ENCODE data around the gene PCLO. TPM values are rescaled to one million over a fixed set of nuclear protein-coding genes. Genes with fewer than 3 reads are reported as not detected.
A peak's percentile ranks its signal among the peaks of the same experiment; 100 is the strongest.

The PCLO gene
- total RNA-seq, 1 donor from 2014 or later = 2.9 TPM

DNA sequence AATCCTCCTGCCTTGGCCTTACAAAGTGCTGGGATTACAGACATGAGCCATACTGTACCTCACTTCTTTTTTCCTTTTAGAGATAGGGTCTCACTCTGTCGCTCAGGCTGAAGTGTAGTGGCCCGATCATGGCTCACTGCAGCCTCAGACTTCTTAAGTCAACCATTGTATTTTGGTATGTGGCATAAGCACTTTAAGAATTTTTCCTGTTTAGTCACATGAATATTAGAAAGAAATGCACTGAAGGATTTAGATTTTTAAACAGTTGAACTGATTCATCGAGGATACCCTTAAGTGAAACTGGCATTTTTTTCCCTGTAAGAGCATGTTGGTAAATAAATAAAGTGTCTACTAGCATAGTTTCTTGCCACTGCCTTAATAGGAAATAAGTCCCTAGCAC, 399.8 kb downstream of the PCLO start:
- ATAC-seq (no peak), DNase-seq (no peak)
- intact Hi-C loops (cut with micrococcal nuclease) = no loop called here

DNA sequence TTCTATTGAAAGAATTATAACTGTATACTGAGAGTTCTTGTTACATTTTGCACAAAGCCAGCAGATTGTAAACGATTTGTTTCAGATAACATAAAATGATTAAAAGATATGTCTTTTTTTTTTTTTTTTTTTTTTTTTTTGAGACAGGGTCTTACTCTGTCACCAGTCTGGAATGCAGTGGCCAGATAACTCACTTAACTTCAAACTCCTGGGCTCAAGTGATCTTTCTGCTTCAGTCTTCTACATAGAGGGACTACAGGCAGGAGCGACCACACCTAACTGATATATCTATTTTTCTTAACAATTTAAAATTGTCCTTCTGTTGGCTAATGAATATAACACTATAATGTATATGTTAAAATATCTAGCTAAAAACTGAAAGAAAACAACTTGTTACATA, 401.9 kb downstream of the PCLO start:
- intact Hi-C loops (cut with micrococcal nuclease) = no loop called here
- ATAC-seq = no peak
- no peak for DNase-seq

DNA sequence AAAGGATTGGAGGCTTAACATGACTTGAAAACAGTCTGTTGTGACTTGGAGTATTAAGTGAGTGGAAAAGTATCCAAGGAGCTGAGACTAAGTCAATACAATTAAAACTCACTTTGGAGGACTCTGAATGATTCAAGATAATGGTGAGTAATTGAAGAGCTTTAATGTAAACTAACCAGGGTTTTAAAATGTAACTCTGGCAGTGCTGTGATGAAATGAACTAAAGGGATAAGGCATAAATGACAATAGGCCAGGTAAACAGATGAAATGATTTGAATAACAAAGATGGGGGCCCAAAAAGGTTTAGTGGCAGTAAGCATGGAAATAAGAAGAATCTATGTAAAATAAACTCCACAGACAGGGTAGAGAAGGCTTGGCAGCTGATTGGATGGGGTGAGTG, 402.6 kb downstream of the PCLO start:
- intact Hi-C loops (cut with micrococcal nuclease) = no loop called here
- ATAC-seq (no peak), DNase-seq (no peak)

DNA sequence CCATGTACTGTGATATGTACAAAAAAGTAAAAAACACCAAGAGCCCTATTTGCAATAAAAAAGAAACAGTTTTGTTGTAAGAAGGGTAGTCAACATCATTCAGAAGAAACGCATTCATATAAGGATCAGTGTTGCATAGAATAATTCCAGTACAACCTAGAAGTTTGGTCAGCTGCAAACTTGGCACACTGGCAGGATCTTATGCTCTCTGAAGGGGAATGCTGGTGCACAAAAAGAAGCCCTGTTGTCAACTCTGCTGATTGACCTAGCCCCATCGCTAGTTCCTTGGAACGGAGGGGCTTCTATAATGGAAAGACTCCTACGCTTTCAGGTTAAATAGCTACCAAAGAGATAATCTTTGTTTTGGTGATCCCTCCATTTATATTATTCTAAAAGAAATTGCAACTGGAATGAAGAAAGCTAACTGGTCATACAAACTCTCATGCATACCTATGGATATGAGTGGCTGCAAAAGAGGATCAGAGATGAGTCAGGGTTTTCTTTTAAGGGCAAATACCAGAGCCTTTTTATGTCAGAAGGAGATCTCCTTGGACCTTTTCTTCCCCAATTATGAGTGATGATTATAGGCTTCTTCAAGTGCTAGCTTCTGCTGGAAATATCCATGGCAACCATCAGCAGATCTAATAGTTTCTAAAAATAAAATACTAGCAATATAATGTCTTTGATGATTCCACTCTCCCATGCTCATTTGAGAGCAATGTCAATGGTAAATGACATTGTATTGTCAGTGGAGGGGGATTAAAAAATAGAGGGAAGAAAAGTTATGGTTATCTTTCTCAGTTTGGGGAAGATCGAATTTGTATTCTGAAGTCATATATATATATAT, 406.8 kb downstream of the PCLO start:
- intact Hi-C loops (cut with micrococcal nuclease) = no loop called here
- ATAC-seq (no peak), DNase-seq (no peak)

DNA sequence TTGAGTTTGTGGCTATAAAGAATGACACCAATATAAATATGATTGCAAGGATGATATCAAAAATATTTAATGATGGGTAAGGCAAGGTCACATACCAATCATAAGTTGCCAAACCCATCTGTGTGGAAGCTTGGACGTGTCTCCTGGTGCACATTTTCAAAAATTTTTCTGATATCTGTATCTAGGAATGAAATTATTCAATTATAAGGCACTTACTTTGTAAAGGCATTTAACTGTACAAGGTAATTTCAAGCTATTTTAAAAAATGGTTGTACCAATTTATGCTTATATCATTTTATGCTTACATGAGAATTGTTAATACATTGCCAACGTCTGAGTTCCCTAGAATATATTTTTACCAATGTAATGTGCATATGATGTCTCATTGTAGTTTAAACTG, 412.7 kb downstream of the PCLO start:
- ATAC-seq = no peak
- DNase-seq = no peak
- intact Hi-C loops (cut with micrococcal nuclease) = no loop called here

DNA sequence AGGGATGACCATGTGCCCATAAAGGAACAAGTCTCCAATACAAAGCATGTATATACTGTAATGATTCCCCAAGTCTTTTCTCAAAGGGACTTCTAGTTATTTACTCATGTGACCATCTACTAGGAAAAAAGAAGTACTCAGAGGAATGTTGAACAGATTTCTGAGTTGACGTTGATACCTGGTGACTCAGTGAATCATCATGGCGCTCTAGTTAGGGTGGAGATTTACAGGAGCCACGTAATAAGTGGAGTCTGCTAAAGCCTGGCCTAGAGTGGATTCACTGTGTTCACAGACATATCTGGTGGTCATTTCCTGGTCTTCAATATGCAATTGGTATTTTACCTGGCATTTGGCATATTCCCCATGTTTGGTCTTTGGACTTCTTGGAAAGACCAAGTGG, 416.9 kb downstream of the PCLO start:
- ATAC-seq = no peak
- DNase-seq = no peak
- intact Hi-C loops (cut with micrococcal nuclease) = no loop called here

DNA sequence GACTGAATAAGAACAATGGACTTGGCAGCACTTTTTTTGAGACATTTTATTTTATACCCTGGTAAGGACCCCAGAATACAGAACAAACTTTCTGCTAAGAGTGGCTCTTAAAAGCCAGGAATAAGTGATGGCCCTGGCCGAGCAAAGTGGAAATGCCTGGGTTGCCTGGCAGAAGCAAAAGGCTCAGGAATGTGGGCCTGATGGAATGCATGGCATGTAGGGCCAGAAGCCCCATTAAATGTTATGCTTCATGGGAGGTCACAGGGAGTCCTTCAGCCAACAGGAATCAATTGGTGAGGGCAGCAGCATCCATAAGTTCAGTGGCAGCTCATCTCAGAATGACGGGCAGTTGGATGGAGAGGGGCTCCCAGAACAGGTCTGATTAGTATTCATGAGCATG, 417.6 kb downstream of the PCLO start:
- intact Hi-C loops (cut with micrococcal nuclease) = no loop called here
- ATAC-seq (no peak), DNase-seq (no peak)

DNA sequence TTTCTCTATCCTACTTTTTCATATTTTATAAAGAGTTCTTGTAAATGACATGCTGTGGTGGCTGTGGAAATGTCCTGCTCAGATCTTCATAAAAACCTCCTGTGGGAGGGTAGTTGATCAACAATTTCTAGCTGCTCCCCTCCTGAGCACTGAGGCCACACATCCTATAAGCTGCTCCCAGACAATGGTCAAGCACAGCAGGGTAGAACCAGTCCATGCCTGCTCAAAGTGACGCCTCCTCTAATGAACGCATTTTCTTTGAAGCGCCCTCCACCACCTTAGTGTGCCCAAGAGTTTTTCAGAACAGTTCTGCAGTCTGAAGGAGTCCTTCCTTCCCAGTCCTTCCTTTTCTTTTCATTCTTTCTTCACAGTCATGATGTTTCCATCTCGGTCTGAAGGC, 420.5 kb downstream of the PCLO start:
- no peak for ATAC-seq
- intact Hi-C loops (cut with micrococcal nuclease) = no loop called here

DNA sequence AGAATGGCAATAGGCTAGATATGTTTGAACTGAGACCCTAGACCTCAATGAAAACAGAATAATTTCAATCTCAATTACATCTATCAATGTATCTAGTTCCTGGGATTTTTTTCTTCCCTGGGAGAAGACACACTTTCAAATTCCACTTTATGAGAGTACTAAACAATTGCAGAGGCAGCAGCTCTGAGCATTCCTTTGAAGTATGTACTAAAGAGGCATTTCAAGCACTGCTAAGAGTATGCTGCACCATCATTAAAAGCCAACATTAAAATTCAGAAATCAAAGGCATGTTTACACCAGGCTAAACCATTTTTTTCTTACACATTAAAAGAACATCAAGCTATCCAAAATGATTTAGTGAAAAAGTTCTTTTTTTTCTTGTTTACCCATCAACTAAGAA, 421.2 kb downstream of the PCLO start:
- ATAC-seq (no peak), DNase-seq (no peak)
- intact Hi-C loops (cut with micrococcal nuclease) = no loop called here

More for the DNA sequence above, 420.5 kb downstream of the PCLO start:
- no peak for DNase-seq

DNA sequence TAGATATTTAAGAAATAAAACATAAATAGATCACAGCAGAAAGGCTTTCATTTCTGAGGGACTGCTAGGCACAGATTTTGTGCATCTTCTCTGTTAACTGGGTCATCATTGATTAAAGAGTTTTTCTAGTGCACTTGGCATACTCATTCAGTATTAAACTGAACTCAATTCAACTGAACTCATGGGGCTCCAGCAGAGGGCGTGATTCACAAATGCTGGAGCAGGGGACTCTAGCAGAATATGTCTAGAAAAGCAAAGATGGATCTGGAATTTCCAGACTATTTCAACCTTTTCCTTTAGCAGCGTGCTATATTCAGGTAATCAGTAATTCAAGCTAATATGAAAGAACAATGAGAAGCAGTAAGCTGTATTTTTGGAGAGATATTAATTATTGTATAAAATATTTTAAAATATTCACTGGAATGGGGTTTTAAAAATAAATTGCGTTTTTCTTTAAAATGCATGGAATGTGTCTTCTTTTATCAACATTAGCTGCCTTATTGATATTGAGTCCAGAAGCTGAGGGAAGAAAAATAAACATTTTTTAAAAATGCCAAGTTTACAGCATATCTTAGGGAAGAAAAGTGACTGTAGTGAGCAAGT, 422.3 kb downstream of the PCLO start:
- intact Hi-C loops (cut with micrococcal nuclease) = no loop called here
- no peak for ATAC-seq
- DNase-seq = peak; percentile 26

DNA sequence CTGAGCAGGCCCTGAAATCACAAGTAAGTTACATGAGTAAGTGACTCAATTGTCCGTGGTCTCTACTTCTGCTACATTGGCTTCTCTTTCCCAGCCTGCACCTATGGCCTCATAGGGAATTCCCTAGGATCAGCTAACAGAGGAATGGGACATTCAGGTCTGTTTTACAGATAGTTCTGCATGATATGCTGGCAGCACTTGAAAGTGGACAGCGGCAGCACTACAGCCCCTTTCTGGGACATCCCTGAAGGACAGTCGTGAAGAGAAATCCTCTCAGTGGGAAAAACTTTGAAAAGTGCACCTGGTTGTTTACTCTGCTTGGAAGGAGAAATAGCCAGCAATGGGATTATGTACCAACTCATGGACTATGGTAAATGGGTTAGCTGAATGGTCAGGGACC, 426.1 kb downstream of the PCLO start:
- intact Hi-C loops (cut with micrococcal nuclease) = no loop called here
- no peak for DNase-seq

DNA sequence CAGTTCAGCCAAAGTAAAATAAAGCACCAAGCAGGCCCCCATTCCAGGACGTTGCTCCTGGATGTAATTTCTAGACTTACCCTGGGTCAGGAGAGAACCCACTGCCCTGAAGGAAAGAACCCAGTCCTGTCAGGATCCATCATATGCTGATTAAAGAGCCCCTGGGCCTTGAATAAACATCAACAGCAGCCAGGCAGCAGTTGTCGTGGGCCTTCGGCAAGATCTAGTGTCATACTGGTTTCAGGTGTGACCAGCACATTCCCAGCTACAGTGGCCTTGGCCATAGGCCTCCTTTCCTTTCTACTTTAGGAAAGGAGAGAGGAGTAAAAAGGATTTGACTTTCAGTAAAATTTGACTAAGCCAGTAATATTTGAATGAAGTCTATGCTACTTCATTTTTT, 430.0 kb downstream of the PCLO start:
- ATAC-seq = no peak
- DNase-seq = no peak
- intact Hi-C loops (cut with micrococcal nuclease) = no loop called here

More for the DNA sequence above, 426.1 kb downstream of the PCLO start:
- ATAC-seq = no peak

DNA sequence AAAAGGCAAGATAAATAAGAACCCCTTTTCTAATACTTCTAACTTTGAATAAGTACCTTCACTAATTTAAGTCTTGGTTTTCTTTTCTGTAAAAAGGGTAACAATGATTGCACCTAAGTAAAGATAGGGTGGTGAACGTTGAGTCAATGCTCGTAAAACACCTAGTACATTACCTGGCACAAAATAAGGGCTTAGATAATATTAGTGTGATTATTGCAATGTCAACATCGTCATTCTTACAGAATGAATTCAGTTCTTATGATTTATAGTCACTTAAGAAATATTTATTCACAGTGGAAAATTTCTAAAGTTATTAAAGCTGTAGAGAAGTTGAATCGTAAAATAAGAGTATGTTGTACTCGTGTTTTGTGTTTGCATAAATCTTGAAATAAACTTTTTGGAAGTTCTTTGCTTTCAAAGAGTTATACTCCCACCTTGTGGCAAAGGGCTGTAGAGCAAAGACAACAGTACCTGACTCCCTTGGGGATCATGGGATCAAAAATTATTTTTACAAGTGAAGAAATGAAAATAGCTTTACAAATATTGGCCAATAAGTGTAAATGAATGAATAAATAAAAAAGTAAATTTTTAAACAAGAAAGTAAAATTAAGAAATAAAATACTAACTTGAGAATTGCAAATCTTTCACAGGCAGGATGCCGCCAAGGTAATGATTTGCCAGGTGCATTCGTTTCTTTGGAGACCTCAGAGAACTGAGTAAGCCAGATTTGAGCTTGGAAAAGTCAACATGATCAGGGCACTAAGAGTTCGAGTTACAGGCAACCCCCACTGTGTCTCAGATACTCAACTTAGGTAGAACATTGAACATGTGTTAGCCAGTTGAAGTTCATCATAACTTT, 433.3 kb downstream of the PCLO start:
- ATAC-seq = no peak
- DNase-seq = no peak
- intact Hi-C loops (cut with micrococcal nuclease) = no loop called here

DNA sequence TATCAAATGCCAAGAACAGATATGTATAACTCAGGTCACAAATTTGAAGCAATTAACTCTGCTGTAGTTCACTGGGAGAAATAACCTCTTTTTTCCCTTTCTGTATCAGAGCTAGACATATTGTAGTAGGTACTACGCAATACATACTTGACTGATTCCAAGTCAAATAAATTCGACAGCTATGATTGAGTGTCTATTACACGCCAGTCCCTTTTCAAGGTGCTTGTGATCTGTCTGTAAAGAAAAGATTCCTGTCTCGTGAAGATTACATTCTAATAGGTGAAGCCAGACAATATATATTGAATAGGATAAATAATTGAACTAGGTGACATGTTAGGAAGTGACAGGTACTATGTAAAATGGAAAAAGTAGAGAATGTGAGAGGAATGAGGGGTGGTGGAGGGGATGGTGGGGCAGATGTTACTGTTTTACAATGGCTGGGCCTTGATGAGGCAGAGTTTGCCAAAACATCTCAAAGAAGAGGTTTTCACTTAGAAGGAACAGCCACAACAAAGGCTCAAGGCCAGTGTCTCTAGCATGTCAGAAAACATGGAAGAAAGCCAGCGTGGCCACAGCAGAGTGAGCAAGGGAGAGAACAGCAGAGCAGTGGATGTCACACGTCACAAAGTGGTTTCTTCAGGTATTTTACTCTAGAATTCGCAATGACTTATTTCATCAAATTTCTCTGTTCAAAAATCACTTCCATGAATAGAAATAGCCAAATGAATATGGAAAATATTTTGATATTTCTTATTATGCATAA, 436.5 kb downstream of the PCLO start:
- ATAC-seq = no peak
- intact Hi-C loops (cut with micrococcal nuclease) = no loop called here
- DNase-seq = no peak

DNA sequence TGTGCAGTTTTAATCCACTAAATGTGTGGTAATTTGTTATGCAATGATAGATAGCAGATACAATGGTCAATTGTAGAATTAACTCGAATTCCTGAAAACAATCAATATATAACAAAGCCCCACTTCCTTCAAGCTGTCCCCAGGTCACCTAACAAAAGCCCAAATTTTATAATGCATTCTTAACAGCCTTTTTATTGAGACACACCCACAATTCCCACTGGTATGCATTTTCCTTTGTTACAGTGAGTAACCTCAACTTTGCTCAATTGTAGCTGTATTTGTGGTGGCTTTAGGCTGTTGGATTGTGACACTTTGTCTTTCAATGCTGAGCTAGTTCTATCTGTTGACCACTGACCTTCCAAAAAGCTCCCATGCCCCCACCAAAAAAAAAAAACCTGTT, 439.3 kb downstream of the PCLO start:
- ATAC-seq = no peak
- DNase-seq = no peak
- intact Hi-C loops (cut with micrococcal nuclease) = loop anchor here (5.0 kb wide), 1 partner anchor 1226 kb away; no protein-coding TSS in a partner anchor

DNA sequence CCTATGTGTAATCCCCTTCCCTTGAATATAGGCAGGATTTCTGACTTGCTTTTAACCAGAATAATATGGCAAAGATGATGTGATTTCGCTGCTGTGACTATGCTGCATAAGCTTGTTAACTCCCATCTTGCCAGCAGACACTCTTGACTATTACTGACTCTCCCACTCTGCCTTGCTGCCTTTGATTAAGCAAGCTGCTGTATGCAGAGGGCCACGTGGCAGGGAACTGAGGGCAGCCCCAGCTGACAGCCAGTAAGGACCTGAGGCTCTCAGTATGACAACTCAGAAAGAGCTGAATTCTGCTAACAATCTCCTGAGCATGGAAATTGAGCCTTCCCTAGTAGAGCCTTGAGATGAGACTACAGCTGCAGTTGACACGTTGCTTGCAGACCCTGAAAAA, 439.7 kb downstream of the PCLO start:
- DNase-seq (no peak), ATAC-seq (no peak)
- intact Hi-C loops (cut with micrococcal nuclease) = loop anchor here (5.0 kb wide), 1 partner anchor 1226 kb away; no protein-coding TSS in a partner anchor

DNA sequence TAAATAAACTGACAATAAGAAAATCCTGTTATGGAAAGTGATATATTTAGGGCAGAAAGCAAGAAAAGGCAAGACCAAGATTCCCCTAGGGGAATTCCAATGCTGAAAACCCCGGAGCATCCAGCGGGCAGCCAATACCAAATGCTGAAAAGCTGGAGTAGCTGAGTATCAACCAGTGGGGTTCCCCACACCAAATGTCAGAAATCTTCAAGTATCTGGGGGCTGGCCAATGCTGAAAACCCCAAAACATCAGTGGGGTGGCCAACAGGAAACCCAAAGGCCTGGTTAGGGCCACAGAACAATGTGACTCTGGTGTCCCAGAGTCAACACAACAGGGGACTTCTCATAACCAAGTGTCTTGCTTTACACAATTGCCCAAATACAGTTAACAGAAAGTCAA, 447.3 kb downstream of the PCLO start:
- intact Hi-C loops (cut with micrococcal nuclease) = no loop called here
- no peak for ATAC-seq
- DNase-seq = no peak

DNA sequence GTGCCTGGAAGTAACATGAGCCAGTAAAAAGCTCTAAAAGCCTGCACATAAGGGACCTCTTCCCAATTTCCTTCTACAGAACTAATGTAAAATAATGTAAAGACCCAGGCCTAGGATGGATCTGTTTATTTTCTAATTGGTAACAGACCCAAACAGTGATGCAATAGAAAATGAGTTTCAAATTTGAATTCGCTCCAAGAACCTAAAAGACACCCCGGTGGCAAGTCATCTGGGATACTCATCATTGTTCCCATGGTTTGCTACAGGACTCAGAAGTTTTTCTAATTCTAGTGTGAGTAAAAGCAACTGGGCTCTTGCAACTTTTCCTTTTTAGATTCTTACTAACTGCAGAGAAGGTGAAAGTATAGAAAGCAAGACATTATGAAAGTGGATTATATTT, 447.8 kb downstream of the PCLO start:
- DNase-seq (no peak), ATAC-seq (no peak)
- intact Hi-C loops (cut with micrococcal nuclease) = no loop called here

DNA sequence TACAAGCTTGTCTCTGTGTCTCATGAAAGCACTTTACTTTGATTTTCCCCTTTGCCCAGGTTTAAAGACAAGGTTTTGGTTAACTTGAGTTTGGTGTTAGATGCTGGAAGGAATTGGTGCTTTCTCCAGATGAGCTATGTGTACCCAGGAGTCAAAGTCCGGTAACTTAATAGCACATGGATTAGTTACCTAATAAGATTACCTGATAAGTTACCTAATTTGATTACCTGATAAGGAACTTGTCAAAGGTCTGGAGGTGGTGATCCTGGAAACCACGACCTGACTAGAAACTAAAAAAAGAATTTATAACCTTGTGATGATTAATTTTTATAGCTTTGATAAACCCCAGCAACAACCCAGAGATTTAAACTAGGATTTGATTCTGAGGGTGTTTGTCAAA, 449.2 kb downstream of the PCLO start:
- intact Hi-C loops (cut with micrococcal nuclease) = no loop called here
- DNase-seq = no peak
- no peak for ATAC-seq
